OCI-LY1 (cell line): Measurements from ENCODE around the gene CCL14.

Experiments
- EZH2 ChIP-seq: fragments of 200-600 bp; sonication (generic), shearing (Covaris generic); IDR thresholded peaks from 2 replicates; pipeline ENCODE4 v1.8.0; 2017; ENCODE audit warnings: borderline replicate concordance, mixed run types, mild to moderate bottlenecking, antibody characterized with exemption, low read length, moderate library complexity, mixed read lengths
- TF ChIP-seq, protein P1 (sequence below): fragments of 200-600 bp; sonication (generic), shearing (Covaris generic); IDR thresholded peaks from 2 replicates; pipeline ENCODE4 v1.5.1; 2017; ENCODE audit warnings: mild to moderate bottlenecking, antibody characterized with exemption, low read length, moderate library complexity, mixed read lengths

DNA sequence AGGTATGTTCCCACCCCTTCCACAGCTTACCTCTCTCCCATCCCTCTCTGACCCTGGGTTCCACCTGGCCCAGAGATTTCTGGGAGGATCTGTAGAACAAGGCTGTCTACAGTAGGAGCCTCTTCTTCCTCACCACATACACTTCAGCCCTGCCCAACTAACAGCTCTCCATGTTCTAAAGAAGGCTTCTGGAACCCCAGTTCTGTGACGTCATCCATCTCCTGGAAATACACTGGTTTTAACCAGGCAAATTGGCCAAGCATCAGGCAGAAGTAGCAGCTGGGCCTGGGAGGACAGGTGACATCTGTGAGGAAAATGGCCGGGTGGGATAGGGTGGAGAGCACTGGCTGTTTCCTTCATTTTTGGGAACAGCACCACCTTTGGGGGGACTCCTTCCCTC is 43.0 kb downstream of the CCL14 start, which contains the start of gene LYZL6:
- TF ChIP-seq, protein P1, sequence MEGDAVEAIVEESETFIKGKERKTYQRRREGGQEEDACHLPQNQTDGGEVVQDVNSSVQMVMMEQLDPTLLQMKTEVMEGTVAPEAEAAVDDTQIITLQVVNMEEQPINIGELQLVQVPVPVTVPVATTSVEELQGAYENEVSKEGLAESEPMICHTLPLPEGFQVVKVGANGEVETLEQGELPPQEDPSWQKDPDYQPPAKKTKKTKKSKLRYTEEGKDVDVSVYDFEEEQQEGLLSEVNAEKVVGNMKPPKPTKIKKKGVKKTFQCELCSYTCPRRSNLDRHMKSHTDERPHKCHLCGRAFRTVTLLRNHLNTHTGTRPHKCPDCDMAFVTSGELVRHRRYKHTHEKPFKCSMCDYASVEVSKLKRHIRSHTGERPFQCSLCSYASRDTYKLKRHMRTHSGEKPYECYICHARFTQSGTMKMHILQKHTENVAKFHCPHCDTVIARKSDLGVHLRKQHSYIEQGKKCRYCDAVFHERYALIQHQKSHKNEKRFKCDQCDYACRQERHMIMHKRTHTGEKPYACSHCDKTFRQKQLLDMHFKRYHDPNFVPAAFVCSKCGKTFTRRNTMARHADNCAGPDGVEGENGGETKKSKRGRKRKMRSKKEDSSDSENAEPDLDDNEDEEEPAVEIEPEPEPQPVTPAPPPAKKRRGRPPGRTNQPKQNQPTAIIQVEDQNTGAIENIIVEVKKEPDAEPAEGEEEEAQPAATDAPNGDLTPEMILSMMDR, result no peak
- TF ChIP-seq EZH2, result no peak
